ENCODE measurements around the gene RRN3.
"Not testable (repeated sequence)": the region's sequence is repeated elsewhere in the genome, so short reads cannot be mapped to it uniquely, and the experiment has no call there.

GRCh38 chr16:15134752-15135482 lies 40.8 kb upstream of the RRN3 start:
- TF ChIP-seq CTCF (IDR thresholded peaks at IDR 0.05); POLR2A (IDR thresholded peaks at IDR 0.05); EP300 (IDR thresholded peaks at IDR 0.05; ENCODE audit: low read depth): not testable (repeated sequence)
